ENCODE measurements around the gene MACROD2.

DNA sequence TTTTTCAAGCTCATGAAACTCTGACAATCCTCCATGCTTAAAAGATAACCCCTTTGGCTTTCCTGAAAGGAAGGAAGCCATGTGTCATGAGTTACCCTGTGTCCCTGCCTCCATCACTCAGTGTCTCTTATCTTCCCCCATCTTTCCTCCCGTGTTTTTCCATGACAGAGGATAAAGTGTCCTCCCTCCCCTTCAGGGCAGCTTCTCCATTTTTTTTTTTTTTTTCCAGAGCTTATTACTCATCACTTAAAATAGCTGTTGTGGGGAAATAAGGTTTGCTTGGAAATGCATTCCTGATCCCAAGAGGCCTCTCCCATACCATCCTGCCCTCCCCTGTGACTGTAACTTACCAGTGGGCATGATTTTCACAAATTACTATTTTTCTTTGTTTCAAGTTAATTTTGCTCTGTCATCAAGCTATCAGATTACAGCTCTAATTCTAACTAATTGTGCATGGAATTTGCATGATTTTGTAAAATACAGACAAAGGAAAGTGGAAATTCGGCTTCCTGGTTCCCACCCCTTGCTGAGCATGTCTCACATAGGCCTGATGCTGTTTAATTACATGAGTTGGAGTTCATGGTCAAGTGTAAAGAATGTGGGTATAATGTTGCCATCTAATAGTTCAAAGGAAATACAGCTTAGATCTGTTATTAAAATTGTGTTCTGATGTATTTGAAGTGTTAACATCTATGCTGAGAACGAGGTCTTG is 956.5 kb downstream of the MACROD2 start:
- no peak for TF ChIP-seq POLR2A (IDR thresholded peaks at IDR 0.05)
- TF ChIP-seq, protein P1, sequence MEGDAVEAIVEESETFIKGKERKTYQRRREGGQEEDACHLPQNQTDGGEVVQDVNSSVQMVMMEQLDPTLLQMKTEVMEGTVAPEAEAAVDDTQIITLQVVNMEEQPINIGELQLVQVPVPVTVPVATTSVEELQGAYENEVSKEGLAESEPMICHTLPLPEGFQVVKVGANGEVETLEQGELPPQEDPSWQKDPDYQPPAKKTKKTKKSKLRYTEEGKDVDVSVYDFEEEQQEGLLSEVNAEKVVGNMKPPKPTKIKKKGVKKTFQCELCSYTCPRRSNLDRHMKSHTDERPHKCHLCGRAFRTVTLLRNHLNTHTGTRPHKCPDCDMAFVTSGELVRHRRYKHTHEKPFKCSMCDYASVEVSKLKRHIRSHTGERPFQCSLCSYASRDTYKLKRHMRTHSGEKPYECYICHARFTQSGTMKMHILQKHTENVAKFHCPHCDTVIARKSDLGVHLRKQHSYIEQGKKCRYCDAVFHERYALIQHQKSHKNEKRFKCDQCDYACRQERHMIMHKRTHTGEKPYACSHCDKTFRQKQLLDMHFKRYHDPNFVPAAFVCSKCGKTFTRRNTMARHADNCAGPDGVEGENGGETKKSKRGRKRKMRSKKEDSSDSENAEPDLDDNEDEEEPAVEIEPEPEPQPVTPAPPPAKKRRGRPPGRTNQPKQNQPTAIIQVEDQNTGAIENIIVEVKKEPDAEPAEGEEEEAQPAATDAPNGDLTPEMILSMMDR (IDR thresholded peaks at IDR 0.05): no peak

Measured in tibial nerve (tissue), 3 donors.